ENCODE data around the gene VAPB. TPM values are rescaled to one million over a fixed set of nuclear protein-coding genes. Genes with fewer than 3 reads are reported as not detected.

Gene VAPB
- total RNA-seq, 3 donors from 2014 or later, result 34.8 to 39.1 (median 35.9) TPM

DNA sequence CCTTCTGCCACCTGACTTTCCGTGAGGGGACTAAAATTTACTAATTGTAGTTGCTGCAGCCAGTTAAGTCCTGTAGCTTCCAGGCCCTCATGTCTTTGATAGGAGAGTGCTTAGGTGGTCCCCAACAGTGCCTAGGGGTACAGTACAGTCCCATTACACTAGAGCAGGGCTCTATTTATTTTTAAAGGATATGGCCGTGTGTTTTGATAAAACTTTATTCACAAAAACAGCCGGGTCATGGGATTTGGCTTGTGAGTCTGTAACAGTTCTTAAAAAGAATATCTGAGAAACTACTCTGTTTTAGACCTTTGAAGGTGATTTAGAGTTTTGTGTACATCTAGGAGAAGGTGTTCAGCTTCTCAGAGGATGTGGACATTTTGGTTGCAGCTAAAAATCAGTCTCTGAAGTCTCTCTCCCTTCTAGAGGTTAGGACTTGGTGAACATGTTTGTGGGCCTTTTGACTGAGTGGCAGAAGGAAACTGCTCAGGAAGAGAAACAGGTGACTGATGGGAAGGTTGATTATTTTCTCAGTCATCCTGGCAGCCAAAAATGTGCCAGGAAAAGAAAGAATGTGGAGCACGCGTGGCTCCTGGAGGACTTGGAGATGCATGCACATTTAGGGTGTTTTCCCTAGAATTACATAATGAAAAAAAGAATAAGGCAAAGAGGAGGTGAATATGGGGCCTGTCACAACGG lies 57.4 kb downstream of the VAPB start:
- no peak overlapping the region for H3K4me3 Mint-ChIP-seq
- DNase-seq (no peak), ATAC-seq (no peak)
- peaks cover 2% of the 10 kb centered on the region for H3K4me1 Mint-ChIP-seq (ENCODE audit: low read depth)
- H3K36me3 Mint-ChIP-seq (ENCODE audit: insufficient read depth), result peaks cover 39% of the 10 kb centered on the region
- H3K9me3 Mint-ChIP-seq, result no peaks in the 10 kb centered on the region
- H3K27me3 Mint-ChIP-seq (ENCODE audit: low read depth), result no peaks in the 10 kb centered on the region

DNA sequence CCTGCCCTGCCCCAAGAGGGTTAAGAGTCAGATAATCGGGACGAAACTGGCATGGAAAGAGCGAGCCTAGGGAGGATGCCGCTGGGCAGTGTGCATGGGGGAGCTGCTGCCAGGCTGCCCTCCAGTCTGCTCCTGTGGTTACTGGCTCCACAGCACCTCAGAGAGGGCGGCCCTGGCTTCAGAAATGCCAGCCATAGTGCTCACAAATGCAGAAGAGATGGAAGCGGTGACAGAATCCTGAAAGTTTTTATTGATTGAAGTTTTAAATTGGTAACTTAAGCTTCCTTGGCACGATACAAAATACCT lies 57.9 kb downstream of the VAPB start:
- Mint-ChIP-seq H3K9me3 (no peaks in the 10 kb centered on the region), H3K4me1 (ENCODE audit: low read depth) (no peaks in the 10 kb centered on the region), H3K36me3 (ENCODE audit: insufficient read depth) (peaks cover 39% of the 10 kb centered on the region), H3K27me3 (ENCODE audit: low read depth) (no peaks in the 10 kb centered on the region), H3K4me3 (no peak overlapping the region)
- no peak for ATAC-seq
- DNase-seq, result no peak

DNA sequence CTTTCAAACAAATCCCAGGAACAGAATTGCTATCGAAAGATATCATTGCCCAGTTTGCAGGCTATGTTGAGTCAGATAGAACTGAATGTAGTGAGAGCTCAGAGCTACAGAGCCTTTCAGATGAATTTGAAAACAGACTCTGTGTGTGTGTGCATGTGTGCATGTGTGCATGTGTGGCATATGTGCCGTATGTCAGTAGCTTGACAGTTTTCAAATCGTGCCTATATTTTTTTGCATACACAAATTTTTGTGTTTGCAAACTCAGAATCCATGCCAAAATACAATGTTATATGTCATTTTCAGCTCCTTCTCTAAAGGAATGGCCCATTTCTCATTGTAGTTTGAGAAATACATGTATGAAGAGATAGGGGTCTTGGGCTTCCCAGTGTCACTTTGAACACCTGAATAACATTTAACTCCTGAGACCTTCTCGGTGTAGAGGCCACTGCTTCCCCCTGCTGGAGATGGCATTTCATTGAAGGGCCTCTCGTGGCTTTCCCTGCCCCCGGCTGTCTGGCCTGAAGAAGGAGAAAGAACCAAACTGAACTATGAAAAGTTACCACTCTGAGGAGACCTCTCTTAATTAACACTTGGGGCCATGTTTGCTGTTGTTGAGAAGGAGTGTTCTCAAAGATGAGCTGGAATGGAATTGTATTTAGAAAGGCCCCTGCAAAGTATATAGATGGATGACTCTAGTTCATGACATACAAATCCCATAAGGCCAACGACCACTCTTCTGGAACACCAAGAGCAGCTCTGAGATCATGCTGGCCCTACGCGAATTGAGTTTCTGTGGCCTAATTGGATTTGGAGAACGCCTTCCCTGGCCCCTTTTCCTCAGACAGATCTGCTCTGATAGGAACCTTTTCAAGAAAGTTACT lies 58.7 kb downstream of the VAPB start:
- no peak overlapping the region for H3K4me3 Mint-ChIP-seq
- ATAC-seq (peak; percentile 60 to 69), DNase-seq (peak; percentile 53)
- no peaks in the 10 kb centered on the region for H3K4me1 Mint-ChIP-seq (ENCODE audit: low read depth)
- H3K9me3 Mint-ChIP-seq, result no peaks in the 10 kb centered on the region
- peaks cover 35% of the 10 kb centered on the region for H3K36me3 Mint-ChIP-seq (ENCODE audit: insufficient read depth)
- H3K27me3 Mint-ChIP-seq (ENCODE audit: low read depth), result no peaks in the 10 kb centered on the region

DNA sequence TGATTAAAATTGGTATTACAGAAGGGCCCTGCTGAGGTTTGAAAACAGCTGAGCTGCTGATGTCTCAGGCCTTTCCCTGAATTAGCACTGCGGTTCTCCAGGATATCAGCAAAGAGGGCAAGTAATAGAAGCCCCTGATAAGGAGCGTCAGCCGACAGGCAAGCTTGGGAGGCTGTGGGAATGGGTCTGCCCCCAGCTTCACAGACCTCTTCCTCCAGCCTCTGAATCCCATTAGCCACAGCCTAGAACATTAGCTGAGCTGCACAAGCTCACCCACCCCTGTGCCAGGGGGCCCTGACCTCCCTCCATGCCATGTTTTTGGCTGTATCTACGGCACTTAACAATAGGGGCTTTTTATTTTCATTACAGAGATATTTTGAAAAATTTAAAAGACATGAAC lies 59.9 kb downstream of the VAPB start:
- Mint-ChIP-seq H3K27me3 (ENCODE audit: low read depth) (no peaks in the 10 kb centered on the region), H3K9me3 (peaks cover 2% of the 10 kb centered on the region), H3K4me3 (no peak overlapping the region), H3K4me1 (ENCODE audit: low read depth) (no peaks in the 10 kb centered on the region), H3K36me3 (ENCODE audit: insufficient read depth) (peaks cover 30% of the 10 kb centered on the region)
- ATAC-seq (no peak), DNase-seq (no peak)

DNA sequence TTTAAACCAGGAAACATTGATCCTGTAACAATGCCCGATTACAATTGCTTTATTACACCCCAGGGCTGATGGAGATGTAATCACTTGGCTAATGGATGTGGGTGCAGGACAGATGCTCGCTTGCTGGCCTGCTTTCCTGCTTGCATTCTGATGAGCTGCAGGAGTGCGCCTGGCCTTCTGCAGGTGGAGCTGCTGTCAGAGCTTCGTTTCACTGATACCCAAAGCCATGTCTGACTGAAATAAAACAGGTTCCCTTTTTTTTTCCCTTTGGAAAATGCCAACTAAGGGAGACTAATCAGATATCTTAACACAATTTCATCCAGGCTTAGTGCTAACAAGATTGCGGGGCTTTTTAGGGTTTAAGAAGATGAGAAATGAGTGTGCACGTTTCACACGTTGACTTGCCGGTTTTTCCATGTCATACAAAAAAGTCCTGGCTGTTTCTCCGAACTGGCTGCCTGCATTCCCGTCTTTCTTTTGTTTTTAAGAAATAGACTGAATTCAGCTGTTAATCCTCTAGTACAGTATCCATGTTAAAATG lies 60.7 kb downstream of the VAPB start:
- no peaks in the 10 kb centered on the region for H3K4me1 Mint-ChIP-seq (ENCODE audit: low read depth)
- no peak for ATAC-seq
- DNase-seq, result no peak
- peaks cover 30% of the 10 kb centered on the region for H3K36me3 Mint-ChIP-seq (ENCODE audit: insufficient read depth)
- no peak overlapping the region for H3K4me3 Mint-ChIP-seq
- H3K9me3 Mint-ChIP-seq, result peaks cover 10% of the 10 kb centered on the region
- H3K27me3 Mint-ChIP-seq (ENCODE audit: low read depth), result no peaks in the 10 kb centered on the region

DNA sequence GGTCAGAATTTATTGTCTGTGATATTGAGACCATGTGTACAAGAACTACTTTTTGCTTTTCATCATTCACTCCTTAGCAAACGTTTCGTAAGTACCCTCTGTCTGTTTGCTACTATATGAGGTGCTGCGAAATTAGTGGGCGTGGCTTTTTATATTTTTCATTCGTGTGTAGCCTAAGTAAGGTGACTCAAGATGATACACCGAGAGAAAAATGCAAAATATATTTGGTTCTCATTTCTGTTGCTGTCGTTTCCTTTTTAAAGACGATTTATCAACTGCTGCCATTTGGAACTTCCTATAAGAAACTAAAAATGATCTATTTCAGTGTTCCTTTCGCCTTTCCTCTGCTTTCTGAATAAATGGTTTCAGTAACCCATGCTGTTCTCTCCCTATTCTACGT lies 61.2 kb downstream of the VAPB start:
- Mint-ChIP-seq H3K4me1 (ENCODE audit: low read depth) (no peaks in the 10 kb centered on the region), H3K9me3 (peaks cover 11% of the 10 kb centered on the region), H3K36me3 (ENCODE audit: insufficient read depth) (peaks cover 32% of the 10 kb centered on the region), H3K27me3 (ENCODE audit: low read depth) (no peaks in the 10 kb centered on the region), H3K4me3 (no peak overlapping the region)
- no peak for ATAC-seq
- DNase-seq, result no peak

DNA sequence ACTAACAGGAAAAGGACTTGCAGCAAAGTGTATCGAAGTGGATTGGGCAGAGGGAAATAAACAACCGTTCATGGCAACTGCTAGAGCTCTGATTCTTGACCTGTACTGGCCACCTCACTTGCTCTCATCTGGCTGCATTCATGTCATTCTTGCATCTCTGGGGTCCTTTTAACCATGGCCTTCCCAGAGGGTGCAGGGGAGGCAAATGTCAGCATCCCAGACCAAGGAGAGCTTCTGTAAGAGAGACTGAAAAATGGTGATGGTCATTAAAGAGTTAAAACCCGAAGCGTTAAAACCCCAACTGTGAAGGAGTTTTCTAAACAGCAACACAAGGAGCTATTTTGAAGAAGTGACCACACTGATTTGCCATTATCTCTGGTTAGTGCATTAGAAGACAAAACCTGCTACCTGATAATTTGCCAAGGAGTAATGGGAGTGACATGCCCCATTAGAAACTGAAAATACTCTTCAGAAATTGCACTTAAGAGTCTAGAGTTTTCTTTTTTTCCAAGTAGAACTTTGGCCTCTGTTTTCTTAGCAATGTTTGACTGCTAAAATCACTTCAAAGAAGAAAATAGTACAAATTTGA lies 63.7 kb downstream of the VAPB start:
- Mint-ChIP-seq H3K4me1 (ENCODE audit: low read depth) (no peaks in the 10 kb centered on the region), H3K9me3 (peaks cover 11% of the 10 kb centered on the region), H3K4me3 (no peak overlapping the region), H3K36me3 (ENCODE audit: insufficient read depth) (peaks cover 37% of the 10 kb centered on the region), H3K27me3 (ENCODE audit: low read depth) (no peaks in the 10 kb centered on the region)
- DNase-seq, result no peak
- ATAC-seq, result no peak

DNA sequence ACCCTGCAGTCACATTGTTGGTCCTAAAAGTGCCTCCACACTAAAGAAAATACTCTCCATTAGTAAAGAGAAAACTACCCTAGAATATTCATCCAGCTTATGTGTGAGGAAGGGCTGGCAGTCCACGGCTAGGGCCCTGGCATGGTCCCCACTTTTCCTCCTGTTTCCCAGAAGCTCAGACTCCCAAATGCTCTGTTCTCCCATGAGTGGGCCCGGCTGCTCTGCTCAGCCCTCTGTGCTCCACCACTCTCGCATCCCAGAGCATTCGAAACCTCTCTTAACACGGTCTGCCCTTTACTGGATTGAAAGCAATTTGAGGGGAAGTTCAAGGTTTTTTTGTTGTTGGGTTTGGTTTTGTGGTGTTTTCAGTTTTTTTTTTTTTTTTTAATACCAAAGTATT lies 64.4 kb downstream of the VAPB start:
- no peaks in the 10 kb centered on the region for H3K27me3 Mint-ChIP-seq (ENCODE audit: low read depth)
- ATAC-seq (no peak), DNase-seq (no peak)
- H3K4me3 Mint-ChIP-seq, result no peak overlapping the region
- H3K9me3 Mint-ChIP-seq, result peaks cover 11% of the 10 kb centered on the region
- no peaks in the 10 kb centered on the region for H3K4me1 Mint-ChIP-seq (ENCODE audit: low read depth)
- H3K36me3 Mint-ChIP-seq (ENCODE audit: insufficient read depth), result peaks cover 36% of the 10 kb centered on the region

DNA sequence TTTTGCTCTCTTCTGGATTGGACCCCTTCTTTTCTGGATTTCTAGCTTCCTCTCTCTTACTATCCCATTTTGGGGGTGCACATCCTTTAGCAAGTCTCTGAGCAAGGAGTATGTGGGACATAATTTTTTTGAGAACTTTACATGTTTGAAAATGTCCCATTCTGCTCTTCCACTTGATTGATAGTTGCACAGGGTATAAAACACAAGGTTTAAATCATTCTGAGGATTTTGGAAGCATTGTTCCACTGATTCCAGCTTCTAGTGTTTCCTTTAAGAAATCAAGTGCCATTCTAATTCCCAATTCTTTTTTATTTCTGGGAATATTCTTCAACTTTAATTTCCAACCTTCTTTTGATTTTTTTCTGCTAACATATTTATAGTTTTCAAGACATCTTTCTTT lies 65.4 kb downstream of the VAPB start:
- DNase-seq (no peak), ATAC-seq (no peak)
- Mint-ChIP-seq H3K4me3 (no peak overlapping the region), H3K9me3 (peaks cover 11% of the 10 kb centered on the region), H3K27me3 (ENCODE audit: low read depth) (no peaks in the 10 kb centered on the region), H3K4me1 (ENCODE audit: low read depth) (no peaks in the 10 kb centered on the region), H3K36me3 (ENCODE audit: insufficient read depth) (peaks cover 31% of the 10 kb centered on the region)

DNA sequence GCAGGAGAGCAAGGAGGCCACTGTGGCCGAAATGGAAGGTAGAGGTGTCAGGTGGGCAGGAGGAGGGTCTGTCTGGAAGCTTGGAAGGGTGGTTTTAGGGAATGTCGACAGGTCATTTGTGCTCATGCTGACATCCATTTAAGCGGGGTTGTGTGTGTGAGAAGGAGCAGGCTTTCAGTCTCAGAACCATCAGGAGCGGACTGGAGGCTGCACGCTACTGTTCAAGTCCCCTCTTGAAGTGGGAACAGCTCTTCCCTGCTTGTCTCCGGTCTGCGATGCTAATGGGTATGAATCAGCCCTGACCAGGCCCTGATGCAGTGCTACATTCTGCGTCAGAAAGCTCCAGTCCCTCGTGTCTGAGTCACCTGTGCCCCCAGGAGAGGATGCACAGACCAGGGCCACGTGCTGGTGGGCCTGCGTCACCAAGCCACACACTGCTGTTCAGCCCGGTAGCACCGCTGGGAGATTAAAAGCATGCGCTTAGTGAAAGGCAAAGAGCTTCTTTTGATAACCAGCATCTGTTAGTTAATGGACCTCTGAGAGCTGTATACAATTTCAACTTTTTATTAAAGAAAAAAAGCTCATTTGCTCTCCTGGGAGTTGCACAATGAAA lies 68.2 kb downstream of the VAPB start:
- Mint-ChIP-seq H3K36me3 (ENCODE audit: insufficient read depth) (peaks cover 22% of the 10 kb centered on the region), H3K9me3 (peaks cover 11% of the 10 kb centered on the region)
- ATAC-seq, result no peak

DNA sequence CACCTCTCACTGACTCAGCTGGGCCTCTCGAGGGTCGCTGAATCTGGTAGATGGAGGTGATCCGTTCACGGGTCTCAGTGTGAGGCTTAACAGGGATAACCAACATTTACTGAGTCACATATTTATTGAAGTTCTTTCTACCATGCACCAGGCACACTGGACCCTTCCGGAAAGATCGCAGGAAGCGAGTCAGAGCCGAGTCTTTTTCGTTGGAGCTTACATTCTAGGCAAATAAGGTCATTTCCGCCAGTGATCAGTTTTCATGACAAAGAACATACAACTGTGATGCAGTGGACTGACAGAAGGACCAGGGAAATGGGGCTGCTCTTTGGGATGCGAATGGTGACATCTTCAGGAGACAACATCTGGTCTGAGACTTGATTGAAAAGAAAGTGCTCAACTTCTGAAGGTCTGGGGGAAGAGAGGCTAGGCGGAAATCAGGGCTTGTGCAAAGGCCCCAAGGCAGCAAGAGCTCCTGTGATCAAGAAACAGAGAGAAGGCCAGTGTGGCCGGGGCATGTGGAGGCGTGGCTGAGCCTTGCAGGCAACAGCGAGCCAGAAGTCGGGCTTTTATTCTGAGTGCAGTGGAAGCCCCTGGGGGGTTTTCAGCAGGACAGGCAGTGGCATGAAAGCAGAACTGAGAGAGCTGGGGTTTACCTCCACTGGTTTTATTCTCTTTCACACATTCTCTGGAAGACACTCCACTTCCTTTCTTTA lies 69.5 kb downstream of the VAPB start:
- DNase-seq, result no peak
- H3K4me1 Mint-ChIP-seq (ENCODE audit: low read depth), result no peaks in the 10 kb centered on the region

More for the DNA sequence above, 68.2 kb downstream of the VAPB start:
- DNase-seq, result no peak
- H3K27me3 Mint-ChIP-seq (ENCODE audit: low read depth), result no peaks in the 10 kb centered on the region
- no peaks in the 10 kb centered on the region for H3K4me1 Mint-ChIP-seq (ENCODE audit: low read depth)
- H3K4me3 Mint-ChIP-seq, result no peak overlapping the region

DNA sequence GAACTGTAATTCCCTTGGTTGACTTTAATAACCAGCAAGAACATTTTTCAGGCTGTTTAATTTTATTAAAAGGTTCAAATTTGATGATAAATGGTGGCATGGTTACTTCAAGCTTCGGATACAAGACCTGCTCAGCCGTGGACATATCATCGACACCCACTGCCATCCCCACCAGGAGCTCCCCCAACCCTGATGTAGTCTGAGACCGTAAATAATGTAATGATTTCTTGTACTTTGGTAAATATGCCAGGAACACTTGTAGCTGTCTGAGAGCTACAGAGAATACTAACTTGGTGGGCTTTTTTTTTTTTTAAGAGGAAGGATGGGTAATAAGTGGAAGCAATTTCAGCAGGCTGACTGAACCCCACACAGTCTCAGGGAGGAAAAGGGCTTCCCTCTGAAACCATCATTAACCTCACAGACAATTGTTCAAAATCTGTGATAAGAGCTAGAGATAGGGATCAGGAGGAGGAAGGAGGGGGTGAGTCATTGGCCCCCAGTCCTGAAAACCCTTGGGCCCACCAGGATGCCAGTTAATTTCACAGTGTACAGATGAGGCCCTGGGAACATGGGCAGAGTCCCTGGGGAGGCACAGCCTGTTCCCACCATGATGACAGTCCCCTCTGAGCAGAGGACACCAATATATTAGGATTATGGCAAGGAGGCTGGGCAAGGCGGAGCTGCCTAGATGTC lies 70.2 kb downstream of the VAPB start:
- Mint-ChIP-seq H3K9me3 (peaks cover 7% of the 10 kb centered on the region), H3K4me3 (no peak overlapping the region), H3K27me3 (ENCODE audit: low read depth) (no peaks in the 10 kb centered on the region), H3K36me3 (ENCODE audit: insufficient read depth) (peaks cover 18% of the 10 kb centered on the region), H3K4me1 (ENCODE audit: low read depth) (no peaks in the 10 kb centered on the region)
- no peak for DNase-seq
- ATAC-seq, result no peak

More for the DNA sequence above, 69.5 kb downstream of the VAPB start:
- peaks cover 11% of the 10 kb centered on the region for H3K9me3 Mint-ChIP-seq
- no peak for ATAC-seq
- H3K4me3 Mint-ChIP-seq, result no peak overlapping the region
- no peaks in the 10 kb centered on the region for H3K27me3 Mint-ChIP-seq (ENCODE audit: low read depth)
- H3K36me3 Mint-ChIP-seq (ENCODE audit: insufficient read depth), result peaks cover 22% of the 10 kb centered on the region

DNA sequence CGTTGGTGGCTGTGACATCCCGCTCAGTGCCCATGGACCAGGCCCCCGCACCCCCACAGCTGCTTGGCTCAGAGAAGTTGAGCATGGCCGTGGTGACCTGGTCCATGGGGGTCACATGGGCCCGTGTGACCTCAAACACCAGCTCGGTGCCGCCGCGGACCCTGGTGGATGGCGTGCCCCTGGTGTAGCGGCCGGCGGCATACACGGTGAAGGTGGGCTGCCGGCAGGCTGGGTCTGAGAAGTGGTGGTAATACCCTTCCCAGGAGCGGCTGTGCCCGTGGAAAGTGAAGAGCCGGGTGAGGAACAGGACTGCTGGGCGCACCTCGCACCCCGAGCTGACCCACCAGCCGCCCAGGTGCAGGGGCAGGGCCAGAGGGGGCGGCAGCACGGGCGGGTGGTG lies 72.1 kb downstream of the VAPB start:
- H3K36me3 Mint-ChIP-seq (ENCODE audit: insufficient read depth), result peaks cover 6% of the 10 kb centered on the region
- ATAC-seq (no peak), DNase-seq (no peak)
- H3K27me3 Mint-ChIP-seq (ENCODE audit: low read depth), result no peaks in the 10 kb centered on the region
- H3K4me3 Mint-ChIP-seq, result no peak overlapping the region
- H3K4me1 Mint-ChIP-seq (ENCODE audit: low read depth), result no peaks in the 10 kb centered on the region
- H3K9me3 Mint-ChIP-seq, result no peaks in the 10 kb centered on the region

Measured in activated T-cell treated with anti-CD3 and anti-CD28 coated beads, Interleukin-2, amount 50 U/mL, for 4 hours (primary cell).